ENCODE data around the gene TMC6.

Gene TMC6

DNA sequence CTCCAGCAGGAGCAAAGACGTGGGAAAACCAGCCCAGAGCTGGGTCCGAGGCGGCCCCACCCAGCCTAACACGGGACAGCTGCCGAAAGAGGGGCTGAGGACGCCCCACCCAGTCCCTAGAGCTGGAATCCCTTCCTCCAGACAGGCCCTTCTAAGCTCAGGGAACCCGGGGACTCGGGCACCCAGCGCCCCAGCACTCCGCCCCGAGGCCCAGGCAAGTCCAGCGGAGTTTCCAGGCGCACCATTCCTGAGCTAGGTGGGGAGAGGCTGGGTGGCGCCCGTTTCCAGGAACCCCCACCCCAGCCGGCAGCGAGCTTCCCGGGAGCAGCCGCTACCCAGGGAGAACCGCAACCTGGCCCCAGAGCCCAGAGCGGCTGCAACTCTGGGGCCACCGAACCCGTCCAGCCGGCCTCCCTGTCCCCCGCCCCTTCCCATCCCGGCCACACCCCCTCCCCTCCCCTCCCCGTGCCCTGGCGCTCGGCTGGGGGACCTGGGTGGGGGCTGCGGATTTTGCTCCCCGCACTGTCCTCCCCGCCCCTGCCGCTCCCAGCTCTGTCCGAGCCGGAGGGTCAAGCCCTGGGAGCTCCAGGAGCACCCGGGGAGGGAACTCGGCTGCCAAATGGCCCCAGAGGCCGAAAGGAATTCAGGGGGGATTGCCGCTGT, 536 bp downstream of the TMC6 start:
- Histone ChIP-seq H3K4me3 (ENCODE audit: low read depth in 1 of 2, low read length in 2 of 2) (peak overlapping the region; percentile 79 to 85), H3K4me1 (ENCODE audit: control insufficient read depth in 1 of 2, insufficient read depth in 2 of 2, low read length in 2 of 2) (peaks cover 35 to 67% of the 10 kb centered on the region in 2 donors), H3K27ac (ENCODE audit: low read depth, low read length) (peak overlapping the region; percentile 80), H3K27me3 (ENCODE audit: control insufficient read depth in 1 of 2, insufficient read depth in 2 of 2, low read length in 2 of 2) (no peaks in the 10 kb centered on the region), H3K36me3 (ENCODE audit: control insufficient read depth in 1 of 2, insufficient read depth in 2 of 2, low read length in 2 of 2) (peaks cover 0 to 11% of the 10 kb centered on the region in 2 donors), H3K9me3 (ENCODE audit: control insufficient read depth in 1 of 2, low read length in 2 of 2) (no peaks in the 10 kb centered on the region), H3K9ac (ENCODE audit: low read depth in 1 of 2, low read length in 2 of 2) (peak overlapping the region; percentile 79 to 84)

DNA sequence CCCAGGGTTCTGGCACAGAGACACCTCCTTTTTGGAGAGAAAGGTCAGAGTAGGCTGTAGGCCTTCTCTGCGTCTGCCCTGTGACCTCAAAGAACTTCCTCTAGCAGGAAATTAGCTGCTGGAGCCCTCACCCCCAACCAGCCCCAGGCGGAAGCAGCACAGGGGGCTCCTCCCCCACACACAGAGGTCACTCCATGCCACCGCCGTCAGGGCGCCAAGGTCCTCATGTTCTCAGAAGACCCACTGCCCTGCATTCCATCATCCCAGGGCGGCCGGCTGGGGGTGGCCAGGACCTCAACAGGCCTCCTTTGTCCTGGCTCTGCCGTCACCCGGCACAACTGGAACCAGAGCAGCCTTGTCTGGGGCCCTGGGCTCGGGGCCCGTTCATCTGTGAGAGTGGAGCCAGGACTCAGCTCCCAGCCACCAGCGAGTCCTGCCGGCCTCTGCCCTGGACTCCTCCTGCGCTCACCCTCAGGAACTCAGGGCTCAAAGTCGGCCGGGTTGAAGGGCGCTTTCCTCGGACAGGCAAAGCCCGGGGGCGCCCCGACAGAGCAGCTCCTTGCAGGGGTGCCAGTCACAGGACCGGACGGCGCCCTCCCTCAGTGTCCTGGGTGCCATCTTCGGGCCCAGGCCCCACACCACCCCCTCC, 1.2 kb downstream of the TMC6 start:
- Histone ChIP-seq H3K4me3 (ENCODE audit: low read depth in 1 of 2, low read length in 2 of 2) (peak overlapping the region; percentile 79 to 85), H3K9me3 (ENCODE audit: control insufficient read depth in 1 of 2, low read length in 2 of 2) (no peaks in the 10 kb centered on the region), H3K27me3 (ENCODE audit: control insufficient read depth in 1 of 2, insufficient read depth in 2 of 2, low read length in 2 of 2) (no peaks in the 10 kb centered on the region), H3K36me3 (ENCODE audit: control insufficient read depth in 1 of 2, insufficient read depth in 2 of 2, low read length in 2 of 2) (peaks cover 0 to 17% of the 10 kb centered on the region in 2 donors), H3K9ac (ENCODE audit: low read depth in 1 of 2, low read length in 2 of 2) (peak overlapping the region; percentile 79 to 84), H3K27ac (ENCODE audit: low read depth, low read length) (peak overlapping the region; percentile 80), H3K4me1 (ENCODE audit: control insufficient read depth in 1 of 2, insufficient read depth in 2 of 2, low read length in 2 of 2) (peaks cover 30 to 66% of the 10 kb centered on the region in 2 donors)

DNA sequence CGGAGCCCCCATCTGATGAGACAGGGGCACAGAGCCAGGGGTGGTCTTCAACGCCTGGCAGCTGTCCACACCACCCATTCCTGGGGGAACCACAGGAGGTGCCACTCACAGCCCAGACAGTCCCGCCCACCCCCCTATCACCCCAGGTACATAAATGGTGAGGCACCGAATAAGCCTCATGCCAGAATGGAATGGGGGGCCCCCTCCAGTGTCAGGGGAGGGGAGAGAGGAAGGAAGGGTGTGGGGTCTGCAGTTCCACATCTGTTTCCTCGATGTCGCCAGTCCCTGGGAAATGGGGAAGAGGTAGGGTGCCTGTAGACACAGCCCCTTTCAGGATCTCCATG, 1.7 kb downstream of the TMC6 start:
- Histone ChIP-seq H3K9ac (ENCODE audit: low read depth in 1 of 2, low read length in 2 of 2) (peak overlapping the region; percentile 79 to 84), H3K4me1 (ENCODE audit: control insufficient read depth in 1 of 2, insufficient read depth in 2 of 2, low read length in 2 of 2) (peaks cover 30 to 68% of the 10 kb centered on the region in 2 donors), H3K27ac (ENCODE audit: low read depth, low read length) (peak overlapping the region; percentile 80)

DNA sequence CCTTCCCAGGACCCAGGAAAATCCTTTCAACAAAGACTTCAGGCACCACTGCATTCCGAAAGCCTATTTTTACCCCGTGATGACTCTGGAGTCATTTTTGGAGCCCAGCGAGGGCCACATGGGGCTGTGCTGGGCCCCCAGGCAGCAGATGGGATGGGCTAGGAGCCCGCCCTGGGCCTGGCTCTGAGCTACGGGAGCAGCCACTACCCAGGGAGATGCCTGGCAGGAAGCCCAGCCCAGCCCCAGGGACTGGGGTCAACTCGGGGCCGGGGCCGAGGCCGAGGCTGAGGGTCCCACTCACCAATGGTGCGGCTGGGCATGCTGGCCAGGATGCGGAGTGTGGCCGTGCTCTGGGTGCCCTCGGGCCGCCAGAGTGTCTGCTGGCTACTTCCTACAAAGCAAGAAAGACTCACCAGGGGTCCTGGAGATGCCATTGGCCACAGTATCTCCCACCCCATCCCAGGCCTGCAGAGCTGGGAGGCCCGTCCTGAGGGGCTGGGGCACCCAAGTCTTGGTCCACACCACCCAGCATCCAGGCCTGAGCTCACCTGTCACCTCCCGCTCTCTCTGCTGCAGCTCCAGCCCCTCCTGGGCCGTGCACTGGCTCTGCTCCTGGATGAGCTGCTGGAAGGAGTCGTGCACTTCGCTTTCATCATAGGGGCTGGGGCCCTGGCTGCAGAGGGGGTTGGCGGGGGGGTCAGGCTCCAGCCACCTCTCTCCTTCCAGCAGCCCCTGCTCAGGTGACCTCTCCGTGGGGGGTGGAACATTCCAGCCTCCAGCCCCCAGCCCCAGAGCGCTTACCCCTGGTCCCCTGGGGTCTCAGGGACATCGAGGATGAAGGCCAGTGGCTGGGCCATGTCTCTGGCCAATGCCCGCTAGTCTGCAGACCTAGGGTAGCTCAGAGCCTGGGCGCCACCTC, 2.3 kb downstream of the TMC6 start:
- Histone ChIP-seq H3K9me3 (ENCODE audit: control insufficient read depth in 1 of 2, low read length in 2 of 2) (no peaks in the 10 kb centered on the region), H3K9ac (ENCODE audit: low read depth in 1 of 2, low read length in 2 of 2) (peak overlapping the region in 1 of 2 donors; percentile 79), H3K4me1 (ENCODE audit: control insufficient read depth in 1 of 2, insufficient read depth in 2 of 2, low read length in 2 of 2) (peaks cover 30 to 74% of the 10 kb centered on the region in 2 donors), H3K4me3 (ENCODE audit: low read depth in 1 of 2, low read length in 2 of 2) (peak overlapping the region; percentile 36 to 85), H3K36me3 (ENCODE audit: control insufficient read depth in 1 of 2, insufficient read depth in 2 of 2, low read length in 2 of 2) (peaks cover 0 to 25% of the 10 kb centered on the region in 2 donors), H3K27me3 (ENCODE audit: control insufficient read depth in 1 of 2, insufficient read depth in 2 of 2, low read length in 2 of 2) (no peaks in the 10 kb centered on the region), H3K27ac (ENCODE audit: low read depth, low read length) (no peak overlapping the region)

More for the DNA sequence above, 1.7 kb downstream of the TMC6 start:
- no peaks in the 10 kb centered on the region for H3K9me3 ChIP-seq (ENCODE audit: control insufficient read depth in 1 of 2, low read length in 2 of 2)
- peak overlapping the region; percentile 79 to 85 for H3K4me3 ChIP-seq (ENCODE audit: low read depth in 1 of 2, low read length in 2 of 2)
- H3K36me3 ChIP-seq (ENCODE audit: control insufficient read depth in 1 of 2, insufficient read depth in 2 of 2, low read length in 2 of 2) = peaks cover 0 to 22% of the 10 kb centered on the region in 2 donors
- no peaks in the 10 kb centered on the region for H3K27me3 ChIP-seq (ENCODE audit: control insufficient read depth in 1 of 2, insufficient read depth in 2 of 2, low read length in 2 of 2)

DNA sequence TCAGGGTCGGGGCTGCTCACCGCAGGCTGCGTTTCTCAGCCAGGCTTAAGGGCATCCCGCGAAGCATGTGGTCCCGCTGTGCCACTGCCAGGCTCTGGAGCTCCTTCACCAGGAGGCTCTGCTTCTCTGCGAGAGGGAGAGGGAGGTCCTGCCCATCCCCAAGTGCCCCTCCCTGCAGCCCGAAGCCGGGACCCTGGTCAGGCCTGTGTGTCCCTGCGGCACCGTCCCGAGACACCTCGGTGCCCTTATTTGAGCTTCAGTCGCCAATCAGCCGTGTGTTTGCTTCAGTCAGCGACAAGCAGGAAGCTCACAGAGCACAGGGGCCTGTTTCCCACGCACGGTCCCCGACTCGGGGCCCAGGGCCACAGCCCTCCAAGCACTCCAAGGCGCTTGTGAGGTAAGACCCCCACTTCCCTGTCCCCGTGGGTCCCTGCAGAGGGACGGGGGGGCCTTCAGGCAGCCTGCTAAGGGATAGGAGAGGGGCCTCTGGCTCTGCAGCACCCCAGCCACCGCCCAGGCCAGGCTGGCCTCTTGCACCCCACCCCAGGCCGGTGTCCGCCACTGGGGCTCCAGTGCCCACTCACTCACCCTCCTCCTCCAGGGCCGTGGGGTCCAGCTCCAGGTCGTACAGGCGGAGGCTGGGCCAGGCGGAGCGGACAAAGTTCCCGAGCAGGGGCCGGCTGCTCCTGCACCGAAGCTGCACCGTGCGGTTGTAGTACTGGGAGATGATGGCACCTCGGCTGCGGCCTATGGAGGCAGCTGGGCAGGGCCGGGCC, 3.2 kb downstream of the TMC6 start:
- no peaks in the 10 kb centered on the region for H3K27me3 ChIP-seq (ENCODE audit: control insufficient read depth in 1 of 2, insufficient read depth in 2 of 2, low read length in 2 of 2)
- no peak overlapping the region for H3K4me3 ChIP-seq (ENCODE audit: low read depth in 1 of 2, low read length in 2 of 2)
- no peak overlapping the region for H3K27ac ChIP-seq (ENCODE audit: low read depth, low read length)
- no peaks in the 10 kb centered on the region for H3K9me3 ChIP-seq (ENCODE audit: control insufficient read depth in 1 of 2, low read length in 2 of 2)
- H3K36me3 ChIP-seq (ENCODE audit: control insufficient read depth in 1 of 2, insufficient read depth in 2 of 2, low read length in 2 of 2) = peaks cover 0 to 32% of the 10 kb centered on the region in 2 donors
- peaks cover 26 to 69% of the 10 kb centered on the region in 2 donors for H3K4me1 ChIP-seq (ENCODE audit: control insufficient read depth in 1 of 2, insufficient read depth in 2 of 2, low read length in 2 of 2)
- H3K9ac ChIP-seq (ENCODE audit: low read depth in 1 of 2, low read length in 2 of 2) = no peak overlapping the region

DNA sequence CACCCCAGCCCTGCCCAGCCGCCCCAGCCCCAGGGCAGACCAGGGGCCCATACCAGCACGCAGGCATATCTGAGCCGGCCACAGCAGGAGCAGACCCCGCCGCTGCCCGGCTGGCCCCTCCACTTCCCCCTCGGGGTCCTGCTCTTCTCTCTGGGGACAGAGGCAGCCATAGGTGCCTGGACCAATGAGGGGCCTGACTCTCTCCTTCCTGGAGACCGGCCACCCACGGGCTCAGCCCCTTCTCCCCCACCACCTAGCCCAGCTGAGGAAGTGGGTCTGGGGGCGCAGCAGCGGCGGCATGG, 3.8 kb downstream of the TMC6 start:
- H3K9me3 ChIP-seq (ENCODE audit: control insufficient read depth in 1 of 2, low read length in 2 of 2) = no peaks in the 10 kb centered on the region
- H3K27me3 ChIP-seq (ENCODE audit: control insufficient read depth in 1 of 2, insufficient read depth in 2 of 2, low read length in 2 of 2) = no peaks in the 10 kb centered on the region
- H3K27ac ChIP-seq (ENCODE audit: low read depth, low read length) = peak overlapping the region; percentile 32
- peaks cover 0 to 34% of the 10 kb centered on the region in 2 donors for H3K36me3 ChIP-seq (ENCODE audit: control insufficient read depth in 1 of 2, insufficient read depth in 2 of 2, low read length in 2 of 2)
- peaks cover 21 to 63% of the 10 kb centered on the region in 2 donors for H3K4me1 ChIP-seq (ENCODE audit: control insufficient read depth in 1 of 2, insufficient read depth in 2 of 2, low read length in 2 of 2)
- no peak overlapping the region for H3K4me3 ChIP-seq (ENCODE audit: low read depth in 1 of 2, low read length in 2 of 2)
- H3K9ac ChIP-seq (ENCODE audit: low read depth in 1 of 2, low read length in 2 of 2) = no peak overlapping the region

DNA sequence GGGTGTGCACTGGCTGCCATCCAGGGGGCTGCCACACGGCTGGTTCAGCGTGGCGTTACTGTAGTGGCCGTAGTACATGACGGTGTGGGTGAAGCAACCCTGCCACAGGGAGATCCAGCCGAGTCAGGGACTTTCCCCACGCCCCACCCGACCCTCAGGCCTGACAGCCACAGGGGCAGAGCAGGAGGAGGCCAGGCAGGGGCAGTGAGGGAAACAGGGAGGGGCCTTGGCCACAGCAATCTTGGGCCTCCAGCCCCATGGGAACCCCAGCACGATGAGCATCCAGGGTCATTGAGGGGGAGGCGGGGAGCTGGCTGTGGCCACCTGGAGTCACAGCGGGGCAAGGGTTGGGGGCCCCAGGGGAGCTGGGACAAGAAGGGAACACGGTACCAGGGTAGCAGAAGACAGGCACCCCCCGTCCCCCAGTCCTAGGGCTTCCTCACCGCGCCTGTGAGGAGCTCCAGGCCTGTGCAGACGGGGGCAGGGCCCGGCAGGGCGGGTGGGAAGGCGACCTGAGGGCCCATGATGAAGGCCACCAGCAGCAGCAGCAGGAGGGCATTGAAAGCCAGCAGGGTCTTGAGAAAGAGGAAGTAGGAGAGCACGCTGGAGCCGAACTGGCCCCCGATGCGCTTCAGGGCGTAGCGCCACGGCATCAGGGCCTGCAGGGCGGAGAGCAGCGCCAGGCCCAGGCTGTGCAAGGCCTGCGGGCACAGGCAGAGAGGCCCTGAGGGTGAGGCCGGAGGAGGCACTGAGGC, 4.3 kb downstream of the TMC6 start:
- H3K27me3 ChIP-seq (ENCODE audit: control insufficient read depth in 1 of 2, insufficient read depth in 2 of 2, low read length in 2 of 2) = no peaks in the 10 kb centered on the region
- peaks cover 0 to 34% of the 10 kb centered on the region in 2 donors for H3K36me3 ChIP-seq (ENCODE audit: control insufficient read depth in 1 of 2, insufficient read depth in 2 of 2, low read length in 2 of 2)
- H3K9ac ChIP-seq (ENCODE audit: low read depth in 1 of 2, low read length in 2 of 2) = no peak overlapping the region
- H3K4me1 ChIP-seq (ENCODE audit: control insufficient read depth in 1 of 2, insufficient read depth in 2 of 2, low read length in 2 of 2) = peaks cover 17 to 58% of the 10 kb centered on the region in 2 donors
- no peak overlapping the region for H3K4me3 ChIP-seq (ENCODE audit: low read depth in 1 of 2, low read length in 2 of 2)
- H3K9me3 ChIP-seq (ENCODE audit: control insufficient read depth in 1 of 2, low read length in 2 of 2) = no peaks in the 10 kb centered on the region
- H3K27ac ChIP-seq (ENCODE audit: low read depth, low read length) = peak overlapping the region; percentile 32

DNA sequence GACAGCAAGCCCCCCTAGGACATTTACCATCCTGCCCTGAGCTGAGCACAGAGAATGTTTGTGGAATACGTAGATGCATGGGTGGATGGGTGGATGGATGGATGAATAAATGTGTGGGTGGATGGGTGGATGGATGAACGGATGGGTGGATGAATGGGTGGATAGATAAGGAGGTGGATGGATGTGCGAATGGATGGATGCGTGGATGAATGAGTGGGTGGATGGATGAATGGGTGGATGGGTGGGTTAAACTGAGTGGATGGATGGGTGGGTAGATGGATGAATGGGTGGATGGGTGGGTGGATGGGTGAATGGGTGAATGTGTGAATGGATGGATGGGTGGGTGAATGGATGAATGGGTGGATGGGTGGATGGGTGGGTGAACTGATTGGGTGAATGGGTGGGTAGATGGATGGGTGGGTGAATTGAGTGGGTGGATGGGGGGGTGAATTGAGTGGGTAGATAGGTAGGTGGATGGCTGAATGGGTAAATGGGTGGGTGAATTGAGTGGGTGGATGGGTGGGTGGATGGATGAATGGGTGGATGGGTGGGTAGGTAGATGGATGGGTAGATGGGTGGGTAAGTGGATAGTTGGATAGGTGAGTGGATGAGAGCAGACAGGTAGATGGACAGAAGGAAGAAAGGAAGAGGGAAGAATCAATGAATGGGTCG, 5.2 kb downstream of the TMC6 start:
- Histone ChIP-seq H3K27ac (ENCODE audit: low read depth, low read length) (no peak overlapping the region), H3K36me3 (ENCODE audit: control insufficient read depth in 1 of 2, insufficient read depth in 2 of 2, low read length in 2 of 2) (peaks cover 0 to 38% of the 10 kb centered on the region in 2 donors), H3K4me3 (ENCODE audit: low read depth in 1 of 2, low read length in 2 of 2) (no peak overlapping the region), H3K4me1 (ENCODE audit: control insufficient read depth in 1 of 2, insufficient read depth in 2 of 2, low read length in 2 of 2) (peaks cover 13 to 52% of the 10 kb centered on the region in 2 donors), H3K27me3 (ENCODE audit: control insufficient read depth in 1 of 2, insufficient read depth in 2 of 2, low read length in 2 of 2) (no peaks in the 10 kb centered on the region), H3K9ac (ENCODE audit: low read depth in 1 of 2, low read length in 2 of 2) (no peak overlapping the region), H3K9me3 (ENCODE audit: control insufficient read depth in 1 of 2, low read length in 2 of 2) (no peaks in the 10 kb centered on the region)

DNA sequence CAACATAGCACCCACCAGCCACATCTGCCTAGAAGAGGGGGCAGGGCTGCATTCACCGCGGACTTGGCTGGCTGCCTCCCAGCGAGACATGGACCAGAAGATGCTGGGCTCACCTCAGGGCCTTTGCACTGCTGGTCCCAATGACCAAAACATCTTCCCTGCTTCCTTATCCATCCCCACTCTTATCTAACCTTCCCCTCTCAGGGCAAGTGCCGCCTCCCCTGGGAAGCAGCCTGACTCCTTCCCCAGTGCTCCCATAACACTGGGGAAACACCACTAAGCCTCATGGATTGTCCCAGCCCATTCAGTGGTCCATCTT, 5.7 kb downstream of the TMC6 start:
- Histone ChIP-seq H3K27ac (ENCODE audit: low read depth, low read length) (no peak overlapping the region), H3K4me3 (ENCODE audit: low read depth in 1 of 2, low read length in 2 of 2) (no peak overlapping the region), H3K27me3 (ENCODE audit: control insufficient read depth in 1 of 2, insufficient read depth in 2 of 2, low read length in 2 of 2) (no peaks in the 10 kb centered on the region), H3K9ac (ENCODE audit: low read depth in 1 of 2, low read length in 2 of 2) (no peak overlapping the region), H3K9me3 (ENCODE audit: control insufficient read depth in 1 of 2, low read length in 2 of 2) (no peaks in the 10 kb centered on the region), H3K4me1 (ENCODE audit: control insufficient read depth in 1 of 2, insufficient read depth in 2 of 2, low read length in 2 of 2) (peaks cover 14 to 54% of the 10 kb centered on the region in 2 donors), H3K36me3 (ENCODE audit: control insufficient read depth in 1 of 2, insufficient read depth in 2 of 2, low read length in 2 of 2) (peaks cover 0 to 38% of the 10 kb centered on the region in 2 donors)
